Esophagus muscularis mucosa (tissue), 3 donors: Measurements from ENCODE around the gene SOBP.

ENCODE experiments used
- CTCF ChIP-seq, 3 experiments: fragments of 200-600 bp in 2 of 3; fragments of 450-650 bp in 1 of 3; sonication (generic) in 2 of 3; IDR thresholded peaks; one replicate each; pipeline ENCODE4 v1.5.1; 2017 to 2019; ENCODE audit warnings: antibody characterized with exemption in 3 of 3, mild to moderate bottlenecking in 2 of 3, moderate library complexity in 1 of 3
- POLR2A ChIP-seq: fragments of 450-650 bp; IDR thresholded peaks from one replicate; pipeline ENCODE4 v1.6.1; 2017; ENCODE audit warnings: antibody characterized with exemption, moderate library complexity, mild to moderate bottlenecking, low read depth
- POLR2AphosphoS5 ChIP-seq, 2 donors: sonication (generic); formaldehyde crosslinking; IDR thresholded peaks; one replicate each; pipeline ENCODE4 v1.6.1; 2017; ENCODE audit warnings: antibody characterized with exemption in 2 of 2

GRCh38 chr6:107698146-107698545 lies 208.2 kb downstream of the SOBP start:
- TF ChIP-seq POLR2A (no peak), POLR2AphosphoS5 (IDR thresholded peaks at IDR 0.05) (no peak), CTCF (IDR thresholded peaks at IDR 0.05) (no peak)
